HepG2 (cell line): ENCODE data around the gene CKAP5. TPM values are rescaled to one million over a fixed set of nuclear protein-coding genes. Genes with fewer than 3 reads are reported as not detected.

Experiments used
- ATAC-seq: fragments of 200-7000 bp; cut with Tn5 transposase; 3 replicates; pipeline ENCODE4 v1.9.1; 2020; ENCODE audit warnings: mild to moderate bottlenecking, moderate library complexity
- BruUV-seq: library from RNA; stranded (reverse); fragments of 400-500 nt; replicated peaks from 2 replicates; lab custom pipeline; 2021; lab: Mats Ljungman, UMichigan
- CTCF ChIA-PET: fragments of 300-600 bp; formaldehyde crosslinking; extraction: SDS; loops from one replicate; lab custom pipeline; 2021; ENCODE audit warnings: low total read pairs, inconsistent platforms, low intra/inter-chr PET ratio; lab: Yijun Ruan, JAX
- POLR2A ChIA-PET: fragments of 350-600 bp; sonication (Branson Sonifier 250); formaldehyde crosslinking; loops from one replicate; lab custom pipeline; 2020; ENCODE audit warnings: antibody characterized with exemption, inconsistent platforms; lab: Yijun Ruan, JAX
- DNase-seq: peaks from one replicate; pipeline ENCODE4 v3.0.0-alpha.2; 2015; ENCODE audit warnings: low spot score
- FAIRE-seq: peaks from 3 replicates; lab custom pipeline; 2011; peaks lifted over from hg19 to GRCh38; lab: Jason Lieb, UNC
- H2AFZ ChIP-seq: one replicate; pipeline ENCODE4 v1.6.1; 2011; ENCODE audit warnings: low read length, inconsistent platforms
- H3K27ac ChIP-seq: fragments of 300-600 bp; 3 replicates; pipeline ENCODE4 v1.8.0; 2011; ENCODE audit warnings: mixed run types, mild to moderate bottlenecking, mixed read lengths, low read length, inconsistent platforms; ENCODE audit not compliant: insufficient read depth; ENCODE audit errors: extremely low read length
- H3K27me3 ChIP-seq, 2 experiments: fragments of 200-600 bp in 1 of 2; 2 replicates in 1 of 2; 3 replicates in 1 of 2; pipeline versions ENCODE4 v1.6.0 to v1.8.0; 2011; ENCODE audit warnings: low read length in 2 of 2, mild to moderate bottlenecking in 2 of 2, moderate library complexity in 2 of 2, inconsistent platforms in 1 of 2; ENCODE audit not compliant: insufficient read depth in 2 of 2, control insufficient read depth in 1 of 2
- H3K36me3 ChIP-seq, 2 experiments: fragments of 200-600 bp in 1 of 2; replicated peaks in 1 of 2; 2 replicates in 1 of 2; 3 replicates in 1 of 2; pipeline versions ENCODE4 v1.5.1 to v1.8.0; 2011; ENCODE audit warnings: low read length in 2 of 2, inconsistent platforms in 1 of 2; ENCODE audit not compliant: insufficient read depth in 2 of 2, control insufficient read depth in 1 of 2
- H3K4me1 ChIP-seq: 2 replicates; pipeline ENCODE4 v1.5.1; 2012; ENCODE audit warnings: low read length, inconsistent platforms; ENCODE audit not compliant: insufficient read depth
- H3K4me2 ChIP-seq: 2 replicates; pipeline ENCODE4 v1.6.0; 2011; ENCODE audit warnings: low read depth, low read length, inconsistent platforms
- H3K4me3 ChIP-seq, 3 experiments: fragments of 200-600 bp in 1 of 3; sonication (generic), shearing (Covaris generic) in 1 of 3; replicated peaks in 1 of 3; 2 replicates each; pipeline ENCODE4 v1.5.1; 2011 to 2016; ENCODE audit warnings: low read length in 3 of 3, inconsistent platforms in 2 of 3, low read depth in 2 of 3, mild to moderate bottlenecking in 2 of 3, control low read depth in 1 of 3, mixed read lengths in 1 of 3; ENCODE audit not compliant: insufficient read depth in 1 of 3
- H3K79me2 ChIP-seq: one replicate; pipeline ENCODE4 v1.6.1; 2011; ENCODE audit warnings: low read length, inconsistent platforms; ENCODE audit not compliant: insufficient read depth
- H3K9ac ChIP-seq: 2 replicates; pipeline ENCODE4 v1.6.0; 2011; ENCODE audit warnings: mild to moderate bottlenecking, low read depth, low read length, inconsistent platforms; ENCODE audit not compliant: insufficient read depth
- H3K9me3 ChIP-seq: 2 replicates; pipeline ENCODE4 v1.5.1; 2012; ENCODE audit warnings: mild to moderate bottlenecking, low read length
- H4K20me1 ChIP-seq: 2 replicates; pipeline ENCODE4 v1.6.0; 2011; ENCODE audit warnings: inconsistent platforms, mild to moderate bottlenecking, low read length, moderate library complexity; ENCODE audit not compliant: insufficient read depth
- AGO2 ChIP-seq: fragments of 200-400 bp; formaldehyde crosslinking; optimal IDR thresholded peaks from 2 replicates; pipeline ENCODE3; 2017; ENCODE audit warnings: mild to moderate bottlenecking, low read depth, low read length, moderate library complexity
- CREM ChIP-seq, 2 experiments: sonication (generic) in 1 of 2; formaldehyde crosslinking in 1 of 2; IDR thresholded peaks; 2 replicates each; pipeline versions ENCODE4 v1.4.0 to v1.6.1; 2016 to 2020; ENCODE audit warnings: antibody characterized with exemption in 1 of 2, mild to moderate bottlenecking in 1 of 2, missing genetic modification reagents in 1 of 2
- HDAC6 ChIP-seq: fragments of 200-600 bp; sonication (generic); IDR thresholded peaks from 2 replicates; pipeline ENCODE4 v1.7.0; 2017; ENCODE audit warnings: mild to moderate bottlenecking, antibody characterized with exemption, low read length, low read depth
- HNF4G ChIP-seq, 2 experiments: sonication (generic) in 1 of 2; formaldehyde crosslinking in 1 of 2; IDR thresholded peaks; 2 replicates each; pipeline versions ENCODE4 v1.4.0 to v1.6.1; 2011 to 2020; ENCODE audit warnings: borderline replicate concordance in 2 of 2, low read depth in 2 of 2, mild to moderate bottlenecking in 2 of 2, low read length in 1 of 2, missing genetic modification reagents in 1 of 2, moderate library complexity in 1 of 2
- KDM2A ChIP-seq: sonication (generic); formaldehyde crosslinking; IDR thresholded peaks from 2 replicates; pipeline ENCODE4 v1.4.0; 2020; ENCODE audit warnings: low read depth, missing genetic modification reagents, borderline replicate concordance
- NCOR1 ChIP-seq: fragments of 200-600 bp; sonication (generic); IDR thresholded peaks from 2 replicates; pipeline ENCODE4 v1.7.0; 2017; ENCODE audit warnings: antibody characterized with exemption, low read length, borderline replicate concordance
- PHF21A ChIP-seq: sonication (generic); formaldehyde crosslinking; IDR thresholded peaks from 2 replicates; pipeline ENCODE4 v1.5.0; 2020; ENCODE audit warnings: mild to moderate bottlenecking, missing genetic modification reagents
- SUZ12 ChIP-seq: fragments of 150-350 bp; IDR thresholded peaks from 2 replicates; pipeline ENCODE4 v1.6.1; 2014; ENCODE audit warnings: low read depth, low read length
- TCF12 ChIP-seq, 2 experiments: fragments of 450-650 bp in 1 of 2; sonication (generic) in 1 of 2; formaldehyde crosslinking in 1 of 2; IDR thresholded peaks; 2 replicates each; pipeline versions ENCODE4 v1.6.1 to v1.8.0; 2017 to 2022; ENCODE audit warnings: antibody characterized with exemption in 1 of 2, mild to moderate bottlenecking in 1 of 2, missing genetic modification reagents in 1 of 2, moderate library complexity in 1 of 2
- TEAD3 ChIP-seq: optimal IDR thresholded peaks from 2 replicates; pipeline ENCODE3; 2016; ENCODE audit warnings: borderline replicate concordance
- ZNF160 ChIP-seq: sonication (generic); formaldehyde crosslinking; IDR thresholded peaks from 2 replicates; pipeline ENCODE4 v1.8.0; 2022; ENCODE audit warnings: mild to moderate bottlenecking, inconsistent platforms, missing genetic modification reagents
- ZNF615 ChIP-seq: sonication (generic); formaldehyde crosslinking; IDR thresholded peaks from 2 replicates; pipeline ENCODE4 v1.5.0; 2020; ENCODE audit warnings: mild to moderate bottlenecking, missing genetic modification reagents, borderline replicate concordance
- ZNF816 ChIP-seq: sonication (generic); formaldehyde crosslinking; IDR thresholded peaks from 2 replicates; pipeline ENCODE4 v1.8.0; 2022; ENCODE audit warnings: missing genetic modification reagents, mild to moderate bottlenecking, borderline replicate concordance
- WGBS: methylation state at CpG from one replicate; pipeline ENCODE4 v1.1.6; 2017; ENCODE audit warnings: low lambda C conversion rate; 5-methylcytosine and 5-hydroxymethylcytosine counted together
- in situ Hi-C: cut with HindIII; loops from 2 replicates; pipeline ENCODE4 v1.10.0; 2017; ENCODE audit warnings: low pct_unique_long_range_greater_than_20kb; ENCODE audit not compliant: extremely low pct_ligation_motif_present
- intact Hi-C: fragments of 100-400 bp; cut with micrococcal nuclease; formaldehyde crosslinking; loops from one replicate; pipeline ENCODE4 v1.10.0; 2022; ENCODE audit not compliant: unreplicated experiment
- polyA plus RNA-seq, 8 experiments: library from polyadenylated mRNA; depleted of rRNA in 3 of 8; stranded (reverse) in 7 of 8; unstranded in 1 of 8; fragments of >200 nt; fragmentation: Illumina TruSeq in 4 of 8; extraction: Trizol in 4 of 8; gene quantifications; 2 replicates each; pipeline versions ENCODE4 v1.2.1 to v1.2.3, GENCODE V29; 2011 to 2016; ENCODE audit warnings: low read depth in 4 of 8, missing spikeins in 1 of 8, mixed read lengths in 1 of 8; ENCODE audit not compliant: insufficient read depth in 1 of 8
- total RNA-seq, 5 experiments: library from RNA; depleted of rRNA; stranded (reverse); fragments of >200 nt; fragmentation: Illumina TruSeq; extraction: Trizol; gene quantifications; 2 replicates each; pipeline ENCODE4 v1.2.3, GENCODE V29; 2016; ENCODE audit warnings: low read depth in 1 of 5
- TF ChIP-seq, protein P1 (sequence below), 2 experiments: sonication (generic) in 1 of 2; formaldehyde crosslinking in 1 of 2; IDR thresholded peaks; 2 replicates each; pipeline versions ENCODE4 v1.4.0 to v1.6.1; 2016 to 2020; ENCODE audit warnings: borderline replicate concordance in 1 of 2, low read depth in 1 of 2, mild to moderate bottlenecking in 1 of 2, missing genetic modification reagents in 1 of 2
- TF ChIP-seq, protein P2 (sequence below): sonication (generic); formaldehyde crosslinking; conservative IDR thresholded peaks from 2 replicates; pipeline ENCODE4 v1.4.0; 2020; ENCODE audit warnings: missing genetic modification reagents

CKAP5 gene
- total and polyA plus RNA-seq, 2 of the 13 experiments (the other 11 are each of a cell fraction or from before 2014, with no cell fraction given) = 79.2 to 103 TPM

DNA sequence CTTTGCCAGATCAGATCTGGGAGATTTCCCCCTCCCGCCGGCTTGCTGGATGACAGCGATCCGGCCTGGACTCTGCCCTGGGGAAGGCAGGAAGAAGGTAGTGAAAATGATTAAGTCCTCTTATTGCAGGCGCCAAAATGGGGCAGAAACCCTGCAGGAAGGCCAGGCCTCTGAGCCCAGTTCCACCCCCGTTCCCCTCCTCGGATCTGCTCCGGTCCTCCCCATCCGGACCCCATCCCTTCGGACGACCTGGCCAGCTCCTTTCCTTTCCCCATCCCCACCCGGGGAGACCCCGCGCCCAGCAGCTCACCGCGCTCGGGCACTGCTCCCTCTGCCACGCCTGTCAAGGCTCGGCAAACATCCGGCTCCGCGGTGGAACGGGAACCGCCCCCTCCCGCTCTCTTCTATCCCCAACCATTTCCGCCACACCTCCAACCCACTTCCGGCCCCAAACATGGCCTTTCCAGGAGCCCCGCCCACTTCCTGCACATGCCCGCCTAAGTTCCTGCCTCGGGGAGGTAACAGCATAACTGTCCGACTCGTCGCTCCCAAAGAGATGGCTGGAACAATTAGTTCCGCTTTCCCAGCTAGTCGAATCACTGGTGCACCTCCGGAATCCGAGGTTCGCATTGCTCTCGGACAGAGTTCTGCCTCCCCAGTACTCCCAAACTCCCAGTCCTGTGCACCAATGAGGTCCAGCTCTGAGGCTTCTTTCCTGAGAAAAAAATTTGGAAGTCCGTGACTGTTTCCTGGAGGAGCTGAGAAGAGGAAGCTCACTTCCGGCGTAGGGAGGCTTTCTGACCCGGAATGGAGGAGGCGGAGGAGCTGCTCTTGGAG lies 145.6 kb downstream of the CKAP5 start, which contains the start of the genes ARHGAP1 and ZNF408:
Gene ARHGAP1, minus strand, starts transcription at position 379 of the 837 bp plus-strand sequence. CDS start 4,512 bp downstream, outside the sequence.
Gene ZNF408, plus strand, starts transcription at position 791 of the 837 bp plus-strand sequence. Its CDS starts 17 bp downstream, at position 808.
- Histone ChIP-seq H3K4me1 (peaks cover 60% of the 10 kb centered on the region), H3K27me3 (no peaks in the 10 kb centered on the region; a peak in 1 of 5 replicates), H3K9me3 (no peaks in the 10 kb centered on the region), H3K36me3 (peaks cover 19 to 31% of the 10 kb centered on the region in 2 experiments), H3K9ac (peak within 1 kb of the TSS; percentile 98), H3K27ac (peak within 1 kb of the TSS; percentile 97), H2AFZ (peak within 1 kb of the TSS; percentile 95), H3K79me2 (peaks cover 44% of the 10 kb centered on the region), H4K20me1 (no peaks in the 10 kb centered on the region), H3K4me2 (peak within 1 kb of the TSS; percentile 73), H3K4me3 (peak within 1 kb of the TSS; percentile 83 to 99 (median 98))
- ChIA-PET POLR2A (interaction anchor here (1.0 to 11.5 kb wide), 15 partner anchors 9 to 146 kb away, joined by 3 to 272 read pairs (median 6); partner anchors contain the start of gene F2), CTCF (interaction anchor here (0.7 kb wide), 1 partner anchor 101 kb away, joined by 3 read pairs; no protein-coding TSS in a partner anchor)
- in situ Hi-C loops (no loop called here), intact Hi-C loops (loop anchor here (1.0 kb wide), 1 partner anchor 18 kb away; no protein-coding TSS in a partner anchor)
- DNase-seq (peak; percentile 97), FAIRE-seq (peak; percentile 89), ATAC-seq (peak; percentile 94)
- WGBS = 1% methylated on average over 37 of the region's 44 CpGs
- no TSS peak for BruUV-seq
- no peak for TF ChIP-seq HDAC6
- TF ChIP-seq CREM (IDR thresholded peaks at IDR 0.05) = peak; percentile 75
- no peak for TF ChIP-seq CREM (CRISPR knock-in tag; IDR thresholded peaks at IDR 0.05)
- peak; percentile 53; the same call in 1 of the 2 replicates for TF ChIP-seq ZNF160 (CRISPR knock-in tag)
- TF ChIP-seq, protein P1, sequence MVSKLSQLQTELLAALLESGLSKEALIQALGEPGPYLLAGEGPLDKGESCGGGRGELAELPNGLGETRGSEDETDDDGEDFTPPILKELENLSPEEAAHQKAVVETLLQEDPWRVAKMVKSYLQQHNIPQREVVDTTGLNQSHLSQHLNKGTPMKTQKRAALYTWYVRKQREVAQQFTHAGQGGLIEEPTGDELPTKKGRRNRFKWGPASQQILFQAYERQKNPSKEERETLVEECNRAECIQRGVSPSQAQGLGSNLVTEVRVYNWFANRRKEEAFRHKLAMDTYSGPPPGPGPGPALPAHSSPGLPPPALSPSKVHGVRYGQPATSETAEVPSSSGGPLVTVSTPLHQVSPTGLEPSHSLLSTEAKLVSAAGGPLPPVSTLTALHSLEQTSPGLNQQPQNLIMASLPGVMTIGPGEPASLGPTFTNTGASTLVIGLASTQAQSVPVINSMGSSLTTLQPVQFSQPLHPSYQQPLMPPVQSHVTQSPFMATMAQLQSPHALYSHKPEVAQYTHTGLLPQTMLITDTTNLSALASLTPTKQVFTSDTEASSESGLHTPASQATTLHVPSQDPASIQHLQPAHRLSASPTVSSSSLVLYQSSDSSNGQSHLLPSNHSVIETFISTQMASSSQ (IDR thresholded peaks at IDR 0.05; ENCODE audit: low read depth) = no peak; the same call in none of the 2 replicates
- TF ChIP-seq, protein P1 (CRISPR knock-in tag; IDR thresholded peaks at IDR 0.05; ENCODE audit: borderline replicate concordance) = peak; percentile 69; the same call in 1 of the 2 replicates
- TF ChIP-seq SUZ12 = no peak
- TF ChIP-seq ZNF615 (CRISPR knock-in tag) = peak; percentile 75; the same call in 1 of the 2 replicates
- peak; percentile 84 for TF ChIP-seq PHF21A (CRISPR knock-in tag)
- TF ChIP-seq TEAD3 (CRISPR knock-in tag) = peak; percentile 74
- peak; percentile 22; the same call in 1 of the 2 replicates for TF ChIP-seq ZNF816 (CRISPR knock-in tag)
- no peak for TF ChIP-seq TCF12 (IDR thresholded peaks at IDR 0.05)
- TF ChIP-seq TCF12 (CRISPR knock-in tag; IDR thresholded peaks at IDR 0.05) = peak; percentile 44
- TF ChIP-seq HNF4G (IDR thresholded peaks at IDR 0.05; ENCODE audit: borderline replicate concordance, low read depth, low read length) = 0 out of 2 replicates have a peak, but pooled peaks have one; percentile 22
- peak; percentile 69; the same call in 1 of the 2 replicates for TF ChIP-seq HNF4G (CRISPR knock-in tag; IDR thresholded peaks at IDR 0.05; ENCODE audit: borderline replicate concordance, low read depth)
- peak; percentile 83; the same call in 1 of the 2 replicates for TF ChIP-seq NCOR1
- peak; percentile 85 for TF ChIP-seq KDM2A (CRISPR knock-in tag)
- TF ChIP-seq, protein P2, sequence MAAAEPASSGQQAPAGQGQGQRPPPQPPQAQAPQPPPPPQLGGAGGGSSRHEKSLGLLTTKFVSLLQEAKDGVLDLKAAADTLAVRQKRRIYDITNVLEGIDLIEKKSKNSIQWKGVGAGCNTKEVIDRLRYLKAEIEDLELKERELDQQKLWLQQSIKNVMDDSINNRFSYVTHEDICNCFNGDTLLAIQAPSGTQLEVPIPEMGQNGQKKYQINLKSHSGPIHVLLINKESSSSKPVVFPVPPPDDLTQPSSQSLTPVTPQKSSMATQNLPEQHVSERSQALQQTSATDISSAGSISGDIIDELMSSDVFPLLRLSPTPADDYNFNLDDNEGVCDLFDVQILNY (CRISPR knock-in tag) = 0 out of 2 replicates have a peak, but pooled peaks have one; percentile 19
- peak; percentile 72 for TF ChIP-seq AGO2
